GM21786 (cell line): ENCODE measurements around the gene MELTF.

ENCODE experiments used
- ATAC-seq: cut with Tn5 transposase; IDR thresholded peaks from one replicate; pipeline ENCODE4 v1.9.1; 2021; ENCODE audit not compliant: unreplicated experiment

The MELTF gene

DNA sequence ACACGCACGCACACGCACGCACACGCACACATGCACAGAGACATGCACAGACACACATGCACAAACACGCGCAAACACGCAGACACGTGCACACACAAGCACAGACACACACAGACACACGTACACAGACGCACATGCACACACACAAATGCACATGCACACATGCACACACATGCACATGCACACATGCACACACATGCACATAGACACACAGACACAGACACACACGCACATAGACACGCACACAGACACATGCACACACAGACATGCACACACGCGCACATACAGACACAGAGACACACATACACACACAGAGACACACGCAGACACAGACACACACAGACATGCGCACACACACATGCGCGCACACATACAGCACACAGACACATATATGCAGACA lies 34.6 kb downstream of the MELTF start:
- ATAC-seq, result no peak

DNA sequence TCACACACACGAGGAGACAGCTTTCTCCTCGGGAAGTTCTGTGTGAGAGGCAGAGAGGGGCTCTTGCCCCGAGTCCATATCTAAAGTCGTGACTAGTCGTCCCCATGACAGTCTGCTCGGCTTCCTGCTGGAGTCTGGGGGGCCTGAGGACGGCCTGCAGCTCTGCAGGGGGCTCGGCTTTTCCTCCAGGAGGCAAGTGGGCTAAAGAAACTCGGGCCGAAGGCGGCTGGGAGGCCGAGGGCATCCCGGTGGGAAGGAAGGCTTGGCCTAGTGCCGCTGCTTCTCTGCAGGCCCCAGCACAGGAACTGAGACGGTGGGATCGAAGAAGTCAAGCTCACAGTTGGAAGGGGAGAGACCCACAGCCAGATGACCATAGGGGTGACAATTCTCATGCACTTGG lies 35.6 kb downstream of the MELTF start:
- ATAC-seq, result no peak

DNA sequence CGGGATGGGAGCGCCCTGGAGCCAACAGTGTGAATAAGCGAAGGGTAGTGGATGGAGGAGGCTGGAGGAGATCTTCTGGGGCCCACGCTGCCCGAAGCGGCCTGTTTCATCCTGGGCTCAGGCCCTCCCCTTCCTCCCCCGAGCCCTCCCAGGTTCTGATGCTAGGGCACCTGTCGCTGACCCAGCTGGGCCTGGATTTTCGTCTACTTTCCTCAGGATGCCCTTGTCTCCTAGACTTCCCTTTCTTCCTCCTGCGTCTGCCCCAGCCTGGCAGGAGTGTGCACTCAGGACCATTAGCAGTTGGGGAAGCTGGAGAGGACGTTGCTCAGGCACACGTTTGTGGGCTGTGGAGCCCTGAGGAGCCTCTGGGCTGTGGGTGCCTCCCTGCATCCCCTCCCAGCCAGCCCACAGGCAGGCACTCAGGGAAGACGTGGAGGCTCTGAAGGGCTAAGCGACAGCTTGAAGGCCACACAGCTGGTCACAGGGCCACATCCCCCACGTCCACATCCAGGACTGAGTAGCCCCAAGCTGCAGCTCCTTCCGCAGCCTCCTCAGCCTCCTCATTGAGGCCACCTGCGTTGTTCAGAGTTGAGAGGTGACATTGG lies 37.1 kb downstream of the MELTF start:
- no peak for ATAC-seq

DNA sequence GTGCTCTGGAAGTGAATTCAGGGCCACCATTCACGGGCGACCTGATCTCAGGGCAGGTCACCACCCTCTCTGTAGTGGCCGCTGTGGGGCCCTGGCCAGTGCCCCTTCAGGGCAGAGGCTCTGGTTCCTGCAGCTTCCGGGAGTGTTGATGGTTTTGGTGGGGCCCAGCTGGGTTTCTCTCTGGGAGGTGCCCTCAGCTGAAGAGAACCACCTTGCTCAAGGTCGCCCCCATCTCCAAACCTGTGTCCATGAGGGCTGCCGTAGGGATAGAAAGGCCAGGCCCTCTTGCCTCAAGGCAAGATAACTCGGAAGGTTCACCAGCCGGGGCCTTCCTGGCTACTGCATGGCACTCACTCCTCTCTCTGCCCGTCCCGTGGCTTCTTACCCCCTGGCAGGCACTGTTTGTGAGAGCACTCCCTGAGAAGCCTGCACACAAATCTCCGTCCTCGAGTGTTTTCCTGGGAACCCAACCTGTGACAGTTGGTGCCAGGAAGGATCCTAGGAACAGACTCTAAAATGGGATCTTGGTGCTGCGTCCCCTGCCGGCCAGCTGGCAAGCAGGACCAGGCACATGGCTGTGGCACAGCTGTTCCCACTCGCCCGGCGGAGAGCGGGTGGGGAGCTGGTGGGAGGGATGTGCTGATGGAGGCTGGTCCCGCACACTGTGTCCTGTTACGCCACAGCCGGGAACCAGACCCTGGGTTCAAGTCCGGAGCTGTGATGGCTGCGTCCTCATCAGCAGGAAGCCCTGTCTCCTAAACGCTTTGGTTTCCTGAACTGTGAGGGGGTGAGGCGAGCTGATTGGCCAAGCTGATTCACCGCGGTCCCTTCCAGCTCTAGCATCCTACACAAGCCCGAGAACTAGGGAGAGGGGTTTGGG lies 37.8 kb downstream of the MELTF start:
- no peak for ATAC-seq

DNA sequence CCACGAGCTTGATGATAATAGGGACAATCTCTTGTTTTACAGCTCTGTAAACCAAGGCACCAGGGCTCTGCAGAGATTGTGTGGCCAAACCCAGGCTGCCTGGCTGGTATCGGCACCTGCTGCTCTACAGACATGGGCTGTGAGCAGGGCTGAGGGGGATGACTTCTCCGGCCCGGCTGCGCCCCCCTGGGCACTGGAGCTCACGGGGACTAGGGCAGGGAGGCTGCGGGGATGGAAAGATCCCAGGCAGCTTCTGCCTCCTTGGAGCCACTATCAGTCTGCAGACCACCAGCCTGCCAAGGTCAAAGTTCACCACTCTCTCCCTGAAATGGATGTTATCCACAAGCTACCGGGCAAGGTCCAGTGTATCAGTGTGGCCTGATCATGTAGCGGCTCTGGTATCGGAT lies 39.0 kb downstream of the MELTF start:
- no peak for ATAC-seq

DNA sequence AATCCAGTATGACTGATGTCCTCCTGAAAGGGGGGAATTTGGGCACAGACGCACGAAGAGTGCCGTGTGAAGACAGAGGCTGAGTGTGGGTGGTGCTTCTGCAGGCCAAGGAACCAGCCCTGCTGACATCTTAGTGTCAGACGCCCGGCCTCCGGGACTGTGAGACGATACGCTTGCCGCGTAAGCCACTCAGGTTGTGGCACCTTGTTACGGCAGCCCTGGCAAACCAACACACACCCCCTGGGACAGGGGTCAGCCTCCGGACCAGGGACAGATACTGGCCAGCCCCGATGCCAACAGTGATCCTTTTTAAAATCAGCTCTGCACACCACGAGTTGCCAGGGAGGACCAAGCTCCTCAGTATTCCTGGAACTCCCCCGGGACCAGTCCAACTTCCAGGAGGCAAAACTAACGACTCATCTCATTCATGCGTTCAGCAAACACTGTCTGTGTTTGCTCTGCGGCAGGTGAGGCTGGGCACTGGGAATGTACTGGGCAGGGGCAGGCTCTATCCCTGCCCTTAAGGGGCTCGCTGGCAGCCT lies 39.8 kb downstream of the MELTF start:
- ATAC-seq, result no peak

DNA sequence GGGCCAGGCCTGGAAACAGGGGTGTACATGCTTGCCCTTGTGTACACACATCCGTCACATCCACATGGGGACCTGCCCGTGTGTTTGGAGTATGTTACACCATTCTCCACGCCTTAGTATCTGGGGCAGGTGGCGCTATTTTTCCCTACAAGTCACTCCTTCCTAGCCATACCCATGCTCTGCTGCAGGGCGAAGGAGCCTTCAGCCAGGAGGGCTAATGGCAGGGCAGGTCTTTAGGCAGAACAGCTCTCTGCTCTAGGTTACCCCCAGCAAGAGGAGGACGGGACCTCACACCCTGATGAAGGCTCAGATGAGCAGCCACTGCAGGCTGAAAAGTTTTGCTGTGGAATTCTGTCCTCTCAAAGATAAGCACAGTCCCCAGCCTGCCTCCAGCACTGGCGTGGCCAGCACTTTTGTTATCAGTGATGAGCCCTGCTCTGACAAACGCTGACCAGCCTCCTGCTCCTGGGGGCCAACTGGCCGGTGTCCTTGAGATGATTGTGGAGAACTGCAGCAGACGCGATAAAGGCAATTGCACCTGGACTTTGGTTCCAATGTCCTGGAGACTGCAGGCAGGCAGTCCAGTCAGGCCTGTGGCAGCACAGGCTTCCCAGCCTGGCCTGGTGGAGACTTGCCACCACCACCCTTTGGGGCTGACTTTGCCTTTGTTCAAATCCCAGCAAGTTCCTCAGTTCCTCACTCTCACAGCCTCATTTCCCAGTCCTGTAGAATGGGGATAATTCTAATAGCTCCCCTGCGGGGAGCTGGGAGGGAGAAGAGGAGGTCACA lies 41.2 kb downstream of the MELTF start:
- no peak for ATAC-seq

DNA sequence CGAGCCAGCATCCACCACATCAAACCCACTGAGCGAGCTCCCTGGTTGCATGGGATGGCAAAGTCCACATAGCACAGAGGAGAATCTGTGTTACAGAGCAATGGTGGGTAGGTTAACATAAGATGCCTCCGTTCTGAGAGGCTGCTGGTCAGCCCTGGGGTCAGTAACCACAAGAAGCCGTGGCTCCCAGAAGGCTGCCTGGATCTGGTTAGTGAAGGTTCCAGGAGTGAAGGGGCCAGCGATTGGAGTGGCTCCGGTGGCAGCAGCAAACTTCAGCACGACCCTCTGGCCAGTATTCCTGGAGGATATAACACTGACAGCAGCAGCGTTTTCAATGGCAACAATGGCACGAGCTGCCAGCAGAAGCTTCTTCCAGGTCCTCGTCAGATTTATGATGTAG lies 42.6 kb downstream of the MELTF start:
- ATAC-seq, result no peak

DNA sequence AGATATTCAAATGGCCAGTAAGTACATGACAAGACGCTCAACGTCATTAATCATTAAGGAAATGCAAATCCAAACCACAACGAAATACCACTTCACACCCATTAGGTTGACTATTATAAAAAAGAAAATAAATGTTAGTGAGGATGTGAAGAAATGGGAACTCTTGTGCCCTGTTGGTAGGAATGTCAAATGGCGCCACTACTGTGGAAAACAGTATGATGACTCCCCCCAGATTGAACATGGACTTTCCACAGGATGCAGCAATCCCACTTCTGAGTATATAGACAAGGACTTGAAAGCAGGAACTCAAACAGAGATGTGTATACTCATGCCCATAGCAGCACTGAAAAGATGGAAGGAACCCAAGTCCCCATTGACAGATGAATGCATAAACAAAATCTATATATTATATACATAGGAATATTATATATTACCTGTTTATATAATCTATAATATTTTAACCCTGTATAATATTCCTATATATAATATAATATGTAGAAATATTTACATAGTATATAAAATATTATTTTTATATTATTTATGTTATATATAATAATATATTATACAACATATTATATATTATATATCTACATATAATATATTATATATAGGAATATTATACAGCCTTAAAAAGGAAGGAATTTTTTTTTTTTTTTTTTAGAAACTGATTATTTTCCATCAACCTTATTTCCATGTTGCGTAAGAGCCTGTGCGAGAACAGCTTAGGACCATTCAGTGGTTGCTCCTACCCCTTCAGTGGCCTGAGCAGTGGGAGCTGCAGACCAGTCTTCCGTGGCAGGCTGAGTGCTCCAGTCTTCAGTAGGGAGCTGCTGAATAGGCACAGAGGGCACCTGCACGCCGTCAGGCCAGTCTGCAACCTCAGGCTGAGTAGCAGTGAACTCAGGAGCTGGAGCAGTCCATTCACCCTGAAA lies 43.4 kb downstream of the MELTF start:
- ATAC-seq, result no peak

DNA sequence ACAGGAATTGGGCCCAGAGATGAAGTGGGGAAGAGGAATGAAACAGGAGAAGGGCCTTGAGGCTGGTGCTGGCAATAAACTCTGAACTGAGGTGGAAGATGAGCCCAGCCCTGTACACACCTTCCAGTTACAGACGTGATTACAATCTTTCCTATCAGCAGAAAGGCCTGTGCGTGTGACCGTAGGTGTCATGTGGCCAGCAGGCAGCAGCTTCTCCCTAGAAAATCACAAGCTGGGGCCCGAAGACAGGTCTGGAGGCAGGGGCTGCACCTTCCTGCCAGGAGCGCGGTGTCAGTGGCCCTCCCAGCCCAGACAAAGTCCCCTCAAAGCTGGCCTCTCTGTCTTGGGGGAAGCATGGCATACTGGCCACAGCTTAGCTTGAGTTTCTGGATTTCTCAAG lies 44.3 kb downstream of the MELTF start:
- ATAC-seq, result no peak

DNA sequence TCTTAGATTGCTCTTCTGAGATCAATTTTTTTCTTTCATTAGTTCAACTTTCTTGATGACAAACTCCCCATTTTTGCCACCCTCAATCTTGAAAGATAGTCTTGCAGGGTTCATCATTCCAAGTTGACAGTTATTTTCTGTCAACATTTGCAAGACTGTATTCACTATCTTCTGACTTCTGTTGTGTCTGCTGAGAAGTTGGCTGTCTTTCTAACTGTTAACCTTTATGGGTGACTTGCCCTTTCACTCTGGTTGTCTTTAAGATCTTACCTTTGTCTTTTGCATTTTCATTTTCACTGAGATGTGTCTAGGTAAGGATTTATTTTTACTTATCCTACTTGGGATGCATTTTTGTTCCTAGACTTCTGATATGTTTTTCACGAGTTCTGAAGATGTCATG lies 46.4 kb downstream of the MELTF start:
- no peak for ATAC-seq

DNA sequence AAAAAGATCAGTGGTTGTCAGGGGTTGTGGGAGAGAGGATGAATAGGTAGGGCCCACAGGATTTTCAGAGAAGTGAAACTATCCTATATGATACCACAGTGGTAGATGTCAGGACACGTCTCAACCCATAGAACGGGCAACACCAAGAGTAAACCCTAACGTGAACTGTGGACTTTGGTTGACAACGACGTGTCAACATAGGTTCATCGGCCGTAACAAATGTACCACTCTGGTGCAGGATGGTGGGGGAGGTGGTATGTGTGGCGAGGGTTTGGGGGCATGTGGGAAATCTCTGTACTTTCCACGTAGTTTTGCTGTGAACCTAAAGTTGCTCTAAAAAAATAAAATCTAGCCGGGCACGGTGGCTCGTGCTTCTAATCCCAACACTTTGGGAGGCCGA lies 48.0 kb downstream of the MELTF start:
- no peak for ATAC-seq

DNA sequence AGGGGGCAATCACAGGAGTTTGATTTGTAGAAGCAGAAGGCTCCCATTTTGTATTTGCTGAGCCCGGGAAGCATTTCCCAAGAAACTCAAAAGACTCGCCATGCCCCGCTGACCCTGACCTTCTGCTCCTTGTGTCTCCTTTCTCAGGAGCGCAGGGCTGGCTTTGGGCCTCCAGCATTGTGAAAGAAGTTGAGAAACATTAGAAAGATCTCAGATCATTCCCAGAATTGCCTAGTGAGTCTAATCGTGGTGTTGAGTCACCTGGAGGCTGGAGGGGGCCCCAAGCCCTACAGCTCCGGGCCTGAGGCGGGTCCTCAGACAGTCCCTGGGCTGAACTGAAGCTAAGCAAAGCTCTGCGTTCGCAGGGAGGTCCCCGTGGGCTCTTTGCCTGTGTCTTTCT lies 50.1 kb downstream of the MELTF start:
- ATAC-seq, result no peak

DNA sequence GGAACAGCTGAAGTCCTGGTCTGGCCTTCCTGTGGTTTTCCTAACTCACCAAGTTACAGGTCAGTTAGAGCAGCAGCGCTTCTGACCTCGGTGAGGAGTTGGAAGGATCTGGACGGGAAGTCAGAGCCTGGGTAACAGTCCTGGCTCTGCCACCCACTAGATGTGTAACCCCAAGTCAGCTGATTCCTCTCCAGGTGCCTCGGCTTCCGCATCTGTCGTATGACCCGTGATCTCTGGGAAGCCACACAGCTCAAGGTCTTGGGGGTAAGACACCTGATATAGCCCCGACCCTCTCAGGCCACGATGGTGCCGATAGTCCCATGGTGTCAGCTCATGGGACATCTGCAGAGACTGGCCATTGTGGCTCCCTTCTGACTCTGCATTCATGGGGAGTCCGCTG lies 52.7 kb downstream of the MELTF start:
- ATAC-seq, result no peak

DNA sequence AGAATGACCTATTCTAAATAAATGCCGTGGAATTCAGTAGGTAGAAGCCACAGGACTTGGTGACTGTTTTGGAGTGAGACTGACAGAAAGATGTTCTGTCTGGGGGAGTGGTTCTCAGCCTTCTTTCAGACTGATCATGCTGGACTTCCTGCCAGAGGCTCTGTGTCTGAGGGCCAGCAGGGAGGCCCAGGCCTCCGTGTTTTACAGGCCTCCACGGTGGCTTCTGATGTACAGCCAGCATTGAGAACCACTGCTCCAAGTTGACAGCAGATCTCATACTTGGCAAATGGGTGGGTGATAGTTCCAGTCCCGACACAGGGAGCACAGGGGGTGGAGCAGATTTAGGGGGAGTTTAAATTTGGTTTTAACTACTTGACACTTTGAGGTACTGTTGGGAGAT lies 54.3 kb downstream of the MELTF start:
- ATAC-seq, result no peak

DNA sequence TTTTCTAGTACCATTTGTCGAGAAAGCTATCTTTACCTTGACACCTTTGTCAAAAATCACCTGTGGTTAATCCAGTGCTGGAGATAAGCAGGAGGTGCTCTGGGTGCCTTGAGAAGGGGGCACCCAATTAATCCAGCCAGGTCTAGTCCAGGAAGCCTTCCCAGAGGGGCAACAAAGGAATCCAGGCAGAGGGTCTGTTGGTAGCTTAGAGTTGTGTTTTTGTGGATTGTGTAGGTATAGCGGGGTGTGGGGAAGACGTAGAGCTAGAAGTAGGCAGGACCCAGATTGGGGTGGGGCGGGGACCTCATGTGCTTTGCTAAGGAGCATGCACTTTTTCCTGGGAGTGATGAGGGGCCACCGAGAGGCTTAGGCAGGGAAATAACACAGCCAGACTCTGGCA lies 55.0 kb downstream of the MELTF start:
- ATAC-seq, result no peak

DNA sequence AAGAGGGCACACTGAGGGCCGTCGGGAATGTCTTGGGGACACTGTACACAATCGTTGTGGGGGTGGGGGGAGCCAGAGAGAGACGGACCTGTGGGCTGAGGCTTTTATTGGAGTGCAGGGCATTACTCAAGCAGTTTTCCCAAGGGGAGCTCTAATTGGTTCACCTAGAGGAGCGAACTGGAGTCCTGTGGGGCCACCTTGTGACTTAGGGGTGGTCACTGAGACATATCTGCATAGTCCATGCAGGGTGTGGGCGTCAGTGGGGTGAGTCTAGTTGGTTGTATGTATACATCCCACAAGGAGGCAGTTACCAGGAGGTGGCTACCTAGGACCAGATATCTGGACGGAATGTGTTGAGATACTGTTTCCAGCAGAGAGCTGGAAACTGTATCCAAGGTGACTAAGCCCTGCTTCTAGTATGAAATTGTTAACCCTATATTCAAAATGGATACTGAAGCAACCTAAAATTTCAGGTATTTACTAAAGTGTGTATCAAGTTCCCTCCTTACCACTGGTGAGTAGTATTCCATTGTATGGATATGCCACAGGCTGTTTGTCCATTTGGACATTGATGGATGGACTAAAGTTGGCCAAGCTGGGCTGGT lies 58.4 kb downstream of the MELTF start:
- ATAC-seq, result no peak

DNA sequence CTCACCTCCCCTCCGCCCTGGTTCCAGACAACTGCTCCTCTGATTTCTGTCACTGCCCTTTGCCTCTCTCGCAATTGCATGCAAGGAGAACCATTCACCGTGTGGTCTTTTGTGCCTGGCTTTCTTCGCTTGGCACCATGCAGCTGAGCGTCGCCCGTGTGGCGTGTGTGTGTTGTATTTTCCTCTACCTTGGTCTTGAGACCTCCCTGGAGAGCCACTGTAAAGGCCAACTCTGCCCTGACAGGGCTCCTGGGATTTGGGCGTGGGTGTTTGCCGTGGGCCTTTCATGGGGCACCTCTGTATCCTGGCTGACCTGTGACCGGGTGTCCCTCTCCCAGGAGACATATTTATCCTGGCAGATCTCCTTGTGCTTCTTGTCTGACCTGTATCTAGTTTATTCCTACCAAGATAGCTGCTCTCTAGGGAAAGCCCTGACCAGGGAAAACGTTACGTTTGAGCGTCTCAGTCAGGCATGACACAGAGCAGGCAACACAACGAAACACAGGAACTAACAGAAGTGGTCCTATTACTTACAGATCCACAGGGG lies 59.0 kb downstream of the MELTF start:
- no peak for ATAC-seq

DNA sequence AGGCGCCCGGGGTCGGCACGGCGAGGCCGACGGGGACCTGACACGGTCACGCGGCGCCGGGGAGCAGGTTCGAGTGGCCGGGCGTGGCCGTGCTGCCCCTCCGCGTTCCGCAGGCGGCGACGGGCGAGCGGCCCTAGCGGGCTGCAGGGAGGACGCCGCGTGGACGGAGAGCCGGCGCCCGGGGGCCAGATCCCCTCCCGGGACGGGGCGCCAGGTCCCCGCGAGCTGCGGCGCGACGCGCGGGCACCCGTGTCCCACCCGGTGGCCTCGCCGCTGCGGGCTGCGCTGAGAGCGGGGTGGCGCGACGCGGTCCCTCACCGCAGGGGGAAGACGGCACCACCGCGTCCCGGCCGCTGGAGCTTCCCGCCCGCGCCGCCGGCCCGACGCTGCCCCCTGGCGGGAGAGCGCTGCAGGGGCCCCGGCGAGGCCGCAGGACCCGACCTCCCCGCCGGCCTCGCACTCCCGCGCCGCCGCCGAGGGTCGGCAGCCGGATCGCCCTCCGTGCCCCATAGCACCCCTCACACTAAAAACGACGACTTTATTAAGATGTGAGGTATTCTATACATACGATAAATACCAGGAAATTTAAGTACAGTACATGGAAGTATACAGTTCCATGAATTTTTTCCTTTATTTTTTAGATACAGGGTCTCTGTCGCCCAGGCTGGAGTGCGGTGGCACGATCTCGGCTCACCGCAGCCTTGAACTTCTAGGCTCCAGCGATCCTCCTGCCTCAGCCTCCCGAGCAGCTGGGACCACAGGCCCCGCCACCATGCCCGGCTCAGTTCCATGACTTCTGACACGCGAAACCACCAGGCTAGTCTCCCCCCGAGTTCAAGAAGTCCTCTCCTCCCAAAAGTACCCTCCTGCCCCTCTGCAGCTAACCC lies 59.7 kb downstream of the MELTF start:
- peak; percentile 46 for ATAC-seq
